GM18861 (cell line): Measurements from ENCODE around the gene ESF1.

ENCODE experiments used
- ATAC-seq: cut with Tn5 transposase; IDR thresholded peaks from one replicate; pipeline ENCODE4 v1.9.1; 2021; ENCODE audit not compliant: unreplicated experiment

The ESF1 gene, protein sequence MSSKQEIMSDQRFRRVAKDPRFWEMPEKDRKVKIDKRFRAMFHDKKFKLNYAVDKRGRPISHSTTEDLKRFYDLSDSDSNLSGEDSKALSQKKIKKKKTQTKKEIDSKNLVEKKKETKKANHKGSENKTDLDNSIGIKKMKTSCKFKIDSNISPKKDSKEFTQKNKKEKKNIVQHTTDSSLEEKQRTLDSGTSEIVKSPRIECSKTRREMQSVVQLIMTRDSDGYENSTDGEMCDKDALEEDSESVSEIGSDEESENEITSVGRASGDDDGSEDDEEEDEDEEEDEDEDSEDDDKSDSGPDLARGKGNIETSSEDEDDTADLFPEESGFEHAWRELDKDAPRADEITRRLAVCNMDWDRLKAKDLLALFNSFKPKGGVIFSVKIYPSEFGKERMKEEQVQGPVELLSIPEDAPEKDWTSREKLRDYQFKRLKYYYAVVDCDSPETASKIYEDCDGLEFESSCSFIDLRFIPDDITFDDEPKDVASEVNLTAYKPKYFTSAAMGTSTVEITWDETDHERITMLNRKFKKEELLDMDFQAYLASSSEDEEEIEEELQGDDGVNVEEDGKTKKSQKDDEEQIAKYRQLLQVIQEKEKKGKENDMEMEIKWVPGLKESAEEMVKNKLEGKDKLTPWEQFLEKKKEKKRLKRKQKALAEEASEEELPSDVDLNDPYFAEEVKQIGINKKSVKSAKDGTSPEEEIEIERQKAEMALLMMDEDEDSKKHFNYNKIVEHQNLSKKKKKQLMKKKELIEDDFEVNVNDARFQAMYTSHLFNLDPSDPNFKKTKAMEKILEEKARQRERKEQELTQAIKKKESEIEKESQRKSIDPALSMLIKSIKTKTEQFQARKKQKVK

DNA sequence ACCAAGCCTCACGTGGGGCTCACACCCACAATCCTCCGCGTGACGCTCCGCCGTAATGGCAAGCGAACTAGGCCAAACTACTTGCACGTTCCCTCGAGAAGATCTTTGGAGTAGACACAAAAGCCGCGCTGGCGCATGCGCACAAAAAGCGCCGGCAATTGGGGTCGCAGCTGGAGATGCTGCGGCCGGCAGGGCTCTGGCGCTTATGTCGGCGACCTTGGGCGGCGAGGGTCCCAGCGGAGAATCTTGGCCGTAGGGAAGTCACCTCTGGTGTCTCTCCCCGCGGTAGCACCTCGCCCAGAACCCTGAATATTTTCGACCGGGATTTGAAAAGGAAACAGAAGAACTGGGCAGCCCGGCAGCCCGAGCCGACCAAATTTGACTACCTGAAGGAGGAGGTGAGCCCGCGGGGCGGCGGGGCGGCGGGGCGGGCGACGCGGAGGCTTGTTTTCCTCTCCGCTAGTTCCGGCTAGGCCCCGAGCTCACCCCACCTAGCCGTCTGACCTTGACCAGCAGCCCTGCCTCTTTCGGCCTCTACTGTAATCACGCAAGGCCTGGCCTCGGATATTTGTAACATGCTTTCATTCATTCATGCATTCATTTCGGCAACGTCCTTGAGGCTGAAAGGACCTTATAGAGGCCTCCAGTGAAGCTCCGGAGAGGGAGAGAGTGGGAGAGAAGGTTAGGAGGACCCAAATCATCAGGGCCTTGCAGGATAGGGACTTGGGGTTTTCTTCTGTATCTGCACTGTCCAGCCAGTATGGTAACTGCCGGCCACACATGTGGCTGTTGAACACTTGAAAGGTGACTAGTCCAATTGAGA, at the start of gene ESF1, which contains the start of gene NDUFAF5:
TSS of gene ESF1 (minus strand) at position 27 of the 823 bp plus-strand sequence. CDS start 1,779 bp downstream, outside the sequence.
TSS of gene NDUFAF5 (plus strand) at position 136 of the 823 bp plus-strand sequence. CDS start at position 177, 41 bp downstream.
- ATAC-seq = peak; percentile 94

DNA sequence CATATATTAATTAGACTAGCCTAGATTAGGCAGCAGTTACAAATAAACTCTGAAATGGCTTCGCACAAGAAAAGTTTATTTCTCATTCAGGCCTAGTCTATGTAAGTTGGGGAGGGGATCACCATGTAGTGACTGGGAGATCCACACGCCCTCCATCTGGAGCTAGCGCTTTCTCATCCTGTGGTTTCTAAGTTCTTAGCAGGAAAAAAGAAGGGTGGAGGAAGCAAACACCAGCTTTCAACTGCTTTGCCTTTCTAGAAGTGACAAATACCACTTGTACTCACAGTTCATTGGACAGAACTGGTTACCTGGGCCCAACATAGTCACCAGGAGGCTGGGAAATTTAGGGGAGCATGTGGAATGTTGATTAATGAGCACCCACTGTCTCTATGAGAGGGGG, 46.8 kb upstream of the ESF1 start:
- ATAC-seq = no peak

DNA sequence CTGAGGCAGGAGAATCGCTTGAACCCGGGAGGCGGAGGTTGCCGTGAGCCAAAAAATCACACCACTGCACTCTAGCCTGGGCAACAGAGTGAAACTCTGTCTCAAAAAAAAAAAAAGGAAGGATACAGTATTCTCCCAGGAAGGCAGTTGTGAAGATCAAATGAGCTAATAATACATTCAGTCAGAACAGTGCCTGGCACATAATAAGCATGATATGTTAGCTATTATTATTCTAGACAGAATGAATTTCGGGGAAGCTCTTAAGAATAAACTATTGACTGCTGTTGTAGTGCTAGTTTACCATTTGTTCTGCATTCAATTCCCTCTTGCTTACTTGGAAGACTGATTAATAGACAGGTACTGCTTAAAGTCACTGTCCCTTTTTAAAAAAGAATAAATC, 40.7 kb upstream of the ESF1 start:
- ATAC-seq = no peak

DNA sequence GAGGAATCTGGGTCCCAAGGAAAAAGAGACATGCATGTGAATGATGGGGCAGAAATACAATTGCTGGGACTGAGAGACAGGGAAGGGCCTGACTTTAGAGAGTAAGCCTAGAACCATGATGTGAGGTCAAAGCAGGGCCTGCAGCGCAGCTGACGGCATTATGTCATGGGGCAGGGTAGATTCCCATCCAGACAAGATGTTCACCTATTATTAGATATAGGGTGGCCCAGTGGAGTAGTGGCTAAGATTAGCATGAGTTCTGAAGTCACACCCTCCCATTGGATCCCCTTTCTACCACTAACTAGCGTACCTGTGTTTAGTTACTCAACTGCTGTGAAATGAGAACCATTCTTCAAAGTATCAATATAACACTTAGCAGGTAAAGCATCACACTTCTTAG, 39.7 kb upstream of the ESF1 start:
- ATAC-seq = no peak

DNA sequence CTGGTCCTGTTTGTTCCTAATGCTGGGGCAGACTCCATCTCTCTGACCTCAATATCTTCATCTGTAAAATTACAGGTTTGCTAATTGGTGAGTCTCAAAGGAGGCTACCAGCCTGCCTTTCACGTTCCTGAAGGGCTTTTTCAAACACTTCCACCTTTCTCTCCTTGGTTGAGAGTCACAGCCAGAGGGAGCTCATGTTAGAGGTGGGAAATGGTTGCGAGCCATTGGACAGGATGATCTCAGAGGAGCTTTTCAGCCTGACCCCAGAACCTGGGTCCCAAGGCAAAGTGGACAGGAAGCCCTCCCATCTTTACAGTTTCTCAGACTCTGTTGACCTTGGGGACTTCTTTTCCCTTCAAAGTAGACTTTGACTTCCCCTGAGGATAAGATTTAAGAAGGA, 37.7 kb upstream of the ESF1 start:
- no peak for ATAC-seq

DNA sequence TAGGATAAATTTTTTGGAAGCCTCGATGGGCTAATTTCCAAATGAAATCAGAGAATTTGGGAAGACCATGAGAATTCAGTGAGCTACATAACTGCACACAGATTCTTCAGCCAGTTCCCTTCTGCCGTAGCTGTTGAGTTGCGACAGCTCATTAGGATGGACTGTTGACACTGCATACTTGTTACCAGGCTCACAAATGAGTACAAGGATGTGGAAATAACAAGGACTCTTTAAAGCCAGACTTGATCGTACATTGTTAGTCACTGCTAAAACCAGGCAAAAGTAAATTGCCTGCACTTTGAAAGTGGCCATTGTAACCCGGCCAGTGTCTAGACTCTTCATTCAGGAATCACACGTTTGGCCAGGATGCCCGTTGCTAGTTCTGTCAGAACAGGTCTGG, 37.2 kb upstream of the ESF1 start:
- no peak for ATAC-seq

DNA sequence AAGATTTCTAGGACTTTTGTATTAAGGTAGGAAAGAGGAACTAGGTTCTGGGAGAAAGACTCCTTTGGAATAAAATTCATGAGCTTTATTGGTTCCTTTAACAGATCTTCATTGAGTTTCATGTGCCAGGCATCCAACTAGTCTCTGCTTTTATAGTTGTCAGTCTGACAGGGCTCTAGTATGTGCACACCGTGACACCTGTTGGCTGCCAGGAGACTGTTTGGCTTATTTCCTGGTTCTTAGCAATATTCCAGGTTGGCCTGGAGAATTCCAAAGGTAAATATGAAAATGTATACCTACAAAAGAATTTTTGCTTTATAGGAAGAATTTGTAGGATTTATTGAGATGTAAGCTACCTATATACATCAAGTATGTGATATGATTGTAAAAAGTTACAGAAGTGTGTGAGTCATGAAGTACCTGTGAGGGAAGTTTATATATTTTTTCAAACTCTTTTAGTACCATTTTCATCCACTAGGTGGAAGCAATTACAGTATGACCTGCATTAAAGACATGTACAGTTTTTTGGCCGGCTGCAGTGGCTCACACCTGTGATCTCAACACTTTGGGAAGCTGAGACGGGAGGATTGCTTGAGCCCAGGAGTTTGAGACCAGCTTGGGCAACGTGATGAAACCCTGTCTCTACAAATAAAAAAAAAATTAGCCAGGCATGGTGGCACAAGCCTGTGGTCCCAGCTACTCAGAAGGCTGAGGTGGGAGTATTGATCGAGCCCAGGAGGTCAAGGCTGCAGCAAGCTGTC, 35.3 kb upstream of the ESF1 start:
- peak; percentile 88 for ATAC-seq

DNA sequence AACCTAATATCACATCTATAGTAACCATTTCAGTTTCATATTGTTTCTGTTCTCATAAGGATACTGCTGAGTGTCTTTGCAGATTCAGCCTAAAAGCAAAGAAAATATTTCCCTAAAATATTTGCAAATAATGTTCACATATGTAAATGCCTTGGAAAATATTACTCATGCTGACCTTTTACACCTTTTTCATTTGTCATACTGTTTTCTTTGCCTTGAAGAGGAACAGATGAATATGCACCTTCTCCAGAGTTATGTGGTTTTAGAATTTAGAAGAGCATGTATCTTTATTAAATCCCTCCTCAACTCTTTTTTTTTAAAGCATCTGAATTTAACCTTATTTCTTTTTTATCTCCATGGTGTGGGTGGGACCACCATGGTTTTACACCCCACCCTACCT, 32.6 kb upstream of the ESF1 start:
- ATAC-seq = no peak

DNA sequence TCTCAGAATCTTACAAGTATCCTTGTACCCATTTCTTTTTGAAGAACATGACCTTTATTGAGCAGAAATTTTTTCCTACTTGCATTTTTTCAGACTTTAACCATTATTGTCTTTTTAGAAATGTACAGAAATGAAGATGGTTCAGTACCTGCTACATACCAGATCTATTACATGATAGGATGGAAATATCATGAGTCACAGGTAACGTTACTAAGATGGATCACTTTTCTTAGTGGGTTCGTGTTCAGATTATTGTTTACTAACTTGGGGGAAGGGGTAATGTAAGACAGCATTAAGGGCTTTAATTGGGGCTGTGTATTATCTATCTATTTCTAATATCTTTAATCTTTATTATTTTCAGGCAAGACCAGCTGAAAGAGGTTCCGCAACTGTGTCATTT, 32.0 kb upstream of the ESF1 start:
- no peak for ATAC-seq

DNA sequence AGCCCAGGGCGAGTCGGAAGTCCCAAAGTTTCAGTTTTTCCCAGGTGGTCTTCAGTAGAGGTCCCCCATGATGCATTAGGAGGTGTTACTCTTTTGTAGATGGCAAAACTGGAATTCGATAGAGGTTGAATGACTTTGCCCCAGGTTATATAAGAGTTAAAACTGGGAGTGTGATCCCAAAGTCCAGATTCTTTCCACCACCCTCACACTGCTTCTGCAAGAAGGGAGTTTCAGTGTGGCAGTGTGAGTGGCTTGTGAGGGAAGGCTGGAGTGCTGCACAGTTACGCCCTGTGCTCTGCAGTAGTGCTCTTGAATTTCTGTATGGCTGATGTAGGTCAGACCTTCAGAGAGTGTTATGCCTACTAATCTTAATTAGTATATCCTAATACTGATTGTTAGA, 30.0 kb upstream of the ESF1 start:
- no peak for ATAC-seq

DNA sequence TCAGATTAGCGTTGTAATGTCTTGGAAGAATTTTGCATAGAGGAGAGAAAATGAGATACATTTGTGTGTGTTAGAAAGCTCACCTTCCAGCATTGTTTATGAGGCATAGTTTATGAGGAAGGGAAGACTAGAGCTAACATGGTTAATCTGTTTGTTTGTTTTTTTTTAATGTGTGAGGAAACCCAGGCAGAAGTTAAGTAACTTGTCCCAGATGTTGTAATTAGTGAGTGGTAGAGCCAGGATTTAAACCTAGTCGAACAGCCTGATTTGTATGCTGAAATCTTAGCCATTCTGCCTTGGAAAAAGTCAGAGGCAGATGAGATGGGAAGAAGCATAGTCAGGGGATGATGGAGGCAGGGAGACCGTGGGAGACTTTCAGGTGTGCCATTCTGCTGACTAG, 29.2 kb upstream of the ESF1 start:
- ATAC-seq = no peak

DNA sequence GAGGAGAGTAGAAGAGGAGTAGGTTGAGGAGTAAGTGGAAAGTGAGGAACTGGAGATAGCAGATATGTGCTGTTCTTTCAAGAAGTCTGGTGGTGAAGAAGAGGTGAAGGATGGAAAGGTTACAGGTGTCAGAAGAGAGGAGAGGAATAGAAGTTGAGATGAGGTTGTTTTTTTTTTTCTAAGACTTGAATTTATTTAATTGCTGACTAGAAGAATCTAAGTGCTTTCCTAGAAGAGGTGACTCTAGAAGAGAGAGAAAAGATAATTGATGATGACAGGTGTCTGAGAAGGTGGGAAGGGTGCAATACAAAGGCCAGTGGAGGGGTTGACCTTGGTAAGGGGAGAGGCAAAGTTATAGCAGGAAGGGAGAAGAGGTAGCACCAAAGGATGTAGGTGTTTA, 25.7 kb upstream of the ESF1 start:
- ATAC-seq = no peak

DNA sequence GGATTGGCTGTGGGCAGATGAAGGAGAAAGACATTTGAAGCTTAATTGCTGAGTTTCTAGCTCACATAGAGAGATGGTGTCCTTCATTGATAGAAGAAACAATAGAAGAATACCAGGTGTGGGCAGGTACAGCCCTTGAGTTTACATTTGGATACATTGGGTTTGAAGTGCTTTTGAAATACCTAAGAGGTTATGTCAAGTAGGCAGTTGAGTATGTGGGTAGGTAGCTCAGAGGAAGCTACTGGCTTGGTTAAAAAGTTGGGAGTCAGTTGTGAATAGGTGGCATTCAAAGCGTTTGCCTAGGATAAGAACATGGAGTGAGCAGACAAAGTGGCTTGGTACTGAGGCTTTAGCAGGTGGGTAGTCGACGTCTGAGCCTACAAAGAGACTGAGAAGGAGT, 25.1 kb upstream of the ESF1 start:
- ATAC-seq = no peak

DNA sequence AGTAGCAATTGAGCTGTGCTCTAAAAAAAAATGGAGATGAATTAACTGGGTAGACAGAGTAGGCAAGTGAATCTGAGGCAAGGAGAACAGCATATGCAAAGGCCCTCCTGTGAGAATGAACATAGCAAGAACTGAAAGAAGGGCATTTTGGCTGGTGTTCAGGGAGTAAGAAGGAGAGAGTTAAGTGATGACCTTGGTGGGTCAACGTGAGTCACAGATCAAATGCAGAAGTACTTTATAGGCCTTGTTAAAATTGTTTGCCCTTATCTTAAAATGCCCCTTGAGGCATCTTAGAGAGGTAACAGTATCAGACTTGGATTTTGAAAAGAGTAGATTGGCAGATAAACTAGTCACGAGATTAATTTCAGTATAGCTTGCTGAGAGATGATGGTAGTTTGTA, 24.7 kb upstream of the ESF1 start:
- no peak for ATAC-seq

DNA sequence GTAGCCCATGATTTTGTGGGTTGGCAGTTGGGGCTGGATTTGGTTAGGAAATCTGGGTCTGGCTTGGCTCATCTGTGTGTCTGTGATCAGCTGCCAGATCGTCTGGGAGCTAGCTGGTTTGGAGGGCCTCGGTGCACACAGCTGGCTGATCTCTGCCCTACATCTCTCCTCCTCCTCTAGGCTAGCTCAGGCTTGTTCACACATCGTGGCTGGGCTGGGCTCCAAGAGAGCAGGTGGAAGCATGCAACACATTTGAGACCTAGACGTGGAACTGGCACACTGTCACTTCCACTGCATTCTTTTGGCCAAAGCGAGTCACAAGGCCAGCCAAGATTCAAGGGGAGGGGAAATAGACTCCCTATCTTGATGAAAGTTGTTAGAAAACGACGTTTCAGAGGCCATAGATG, 16.0 kb upstream of the ESF1 start:
- ATAC-seq = no peak

DNA sequence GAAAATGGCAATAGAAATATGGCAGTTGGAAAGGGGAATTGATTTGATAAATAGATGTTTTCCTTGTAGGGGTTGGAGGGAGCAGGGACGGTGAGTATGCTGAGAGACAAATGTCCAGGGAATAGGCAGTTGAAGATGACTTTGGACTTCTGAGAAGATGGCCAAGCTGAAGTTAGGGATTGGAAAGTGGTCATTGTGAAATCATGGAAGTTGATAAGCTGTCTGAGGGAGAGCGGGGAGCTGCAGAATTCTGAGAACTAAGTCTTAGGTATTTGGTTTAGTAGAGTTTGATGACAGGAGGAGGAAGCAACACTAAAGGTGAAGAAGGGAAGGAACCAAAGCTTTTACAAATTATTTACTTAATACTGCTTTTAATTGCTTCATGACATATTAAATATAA, 15.3 kb upstream of the ESF1 start:
- ATAC-seq = no peak

DNA sequence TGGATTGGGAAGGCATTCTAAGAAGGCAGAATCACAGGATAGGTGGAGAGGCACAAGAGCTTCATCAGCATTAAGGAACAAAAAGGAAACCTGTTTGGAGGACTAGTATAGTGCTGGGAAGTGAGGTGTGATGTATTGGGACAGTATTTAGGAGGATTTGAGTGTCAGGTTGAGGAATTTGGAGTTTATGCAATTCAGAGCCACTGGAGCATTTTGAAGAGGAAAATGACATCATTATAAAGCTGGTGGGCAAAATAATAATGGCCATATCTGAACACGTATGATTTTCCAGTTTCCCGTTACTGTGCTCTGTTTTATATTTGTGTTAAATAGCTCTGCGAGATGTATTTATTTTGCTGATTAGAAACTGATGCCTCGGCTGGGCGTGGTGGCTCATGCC, 14.3 kb upstream of the ESF1 start:
- ATAC-seq = no peak

DNA sequence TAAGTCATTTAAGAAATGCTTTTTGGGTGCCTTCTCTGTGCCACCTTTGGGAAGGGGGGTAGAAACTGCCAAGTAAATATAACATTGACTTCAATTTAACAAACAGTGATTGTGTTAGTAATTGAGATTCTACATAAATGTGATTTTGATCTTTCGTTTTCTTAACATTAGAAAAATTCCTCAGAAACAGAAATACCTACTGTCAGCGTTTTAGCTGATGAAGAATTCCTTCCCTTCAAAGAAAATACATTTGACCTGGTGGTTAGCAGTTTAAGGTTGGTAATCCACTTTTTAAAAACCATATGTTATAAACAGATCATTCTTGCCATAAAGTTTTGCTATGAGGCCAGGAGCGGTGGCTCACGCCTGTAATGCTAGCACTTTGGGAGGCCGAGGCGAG, 9.9 kb upstream of the ESF1 start:
- ATAC-seq = no peak

DNA sequence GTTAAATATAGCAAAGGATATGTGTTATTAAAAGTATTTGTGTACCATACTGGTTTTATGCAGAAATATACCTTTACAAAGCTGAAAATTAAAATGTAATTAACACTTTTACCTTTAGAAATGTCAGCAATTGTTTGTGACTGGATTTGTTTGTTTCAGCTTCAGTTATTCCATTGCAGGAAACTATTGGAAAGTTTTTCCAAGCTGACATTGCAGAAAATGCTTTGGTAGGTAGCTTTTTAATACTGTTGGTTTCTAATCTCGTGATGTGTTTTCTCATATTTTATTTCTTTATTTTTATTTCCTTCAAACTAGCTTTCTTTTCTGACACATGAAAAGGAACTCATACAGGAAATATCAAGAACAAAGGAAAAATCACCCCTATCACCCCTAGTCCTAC, 8.3 kb upstream of the ESF1 start:
- ATAC-seq = no peak
